Osteoblast (primary cell): ENCODE data around the gene C11orf24. TPM values are rescaled to one million over a fixed set of nuclear protein-coding genes. Genes with fewer than 3 reads are reported as not detected.

ENCODE experiments used
- DNase-seq: peaks from one replicate; pipeline ENCODE4 v3.0.0; 2011; ENCODE audit warnings: low spot score, mixed read lengths; ENCODE audit not compliant: insufficient read length; ENCODE audit errors: missing footprints
- H2AFZ ChIP-seq: 2 replicates; pipeline ENCODE4 v1.6.0; 2011; ENCODE audit warnings: mild to moderate bottlenecking, low read length
- H3K27ac ChIP-seq: 2 replicates; pipeline ENCODE4 v1.5.1; 2011; ENCODE audit warnings: mild to moderate bottlenecking, low read depth, low read length, moderate library complexity
- H3K27me3 ChIP-seq: 2 replicates; pipeline ENCODE4 v1.6.0; 2012; ENCODE audit warnings: mild to moderate bottlenecking, control low read depth, inconsistent platforms, low read length, moderate library complexity; ENCODE audit not compliant: insufficient read depth
- H3K36me3 ChIP-seq: 2 replicates; pipeline ENCODE4 v1.5.1; 2011; ENCODE audit warnings: mild to moderate bottlenecking, low read length, control low read depth, moderate library complexity; ENCODE audit not compliant: insufficient read depth
- H3K4me1 ChIP-seq: 2 replicates; pipeline ENCODE4 v1.5.1; 2011; ENCODE audit warnings: mild to moderate bottlenecking, low read length, control low read depth, moderate library complexity; ENCODE audit not compliant: insufficient read depth
- H3K4me2 ChIP-seq: 2 replicates; pipeline ENCODE4 v1.6.0; 2011; ENCODE audit warnings: mild to moderate bottlenecking, low read length; ENCODE audit not compliant: insufficient read depth
- H3K4me3 ChIP-seq: fragments of 200-600 bp; sonication (generic); 3 replicates; pipeline ENCODE4 v1.5.1; 2012; ENCODE audit warnings: mild to moderate bottlenecking, low read length, inconsistent platforms; ENCODE audit not compliant: insufficient read depth
- H3K79me2 ChIP-seq: 2 replicates; pipeline ENCODE4 v1.6.0; 2012; ENCODE audit warnings: mild to moderate bottlenecking, low read length, control low read depth, inconsistent platforms; ENCODE audit not compliant: insufficient read depth
- H3K9me3 ChIP-seq: 2 replicates; pipeline ENCODE4 v1.5.1; 2011; ENCODE audit warnings: low read depth, low read length, control low read depth
- H4K20me1 ChIP-seq: 2 replicates; pipeline ENCODE4 v1.6.0; 2012; ENCODE audit warnings: mild to moderate bottlenecking, low read length, control low read depth; ENCODE audit not compliant: insufficient read depth
- total RNA-seq: library from RNA; depleted of rRNA; stranded (reverse); fragments of >200 nt; gene quantifications from 2 replicates; pipeline ENCODE4 v1.2.3, GENCODE V29; 2012
- TF ChIP-seq, protein P1 (sequence below): IDR thresholded peaks from 2 replicates; pipeline ENCODE4 v1.5.1; 2011; ENCODE audit warnings: mild to moderate bottlenecking, low read depth, low read length, moderate library complexity; ENCODE audit errors: extremely low read depth

Gene C11orf24
- total RNA-seq, 1 donor, result 40.5 TPM

- no peaks in the 10 kb centered on the region for H3K9me3 ChIP-seq
Observed at GRCh38 chr11:68223275-68223674, 48.5 kb downstream of the C11orf24 start.

DNA sequence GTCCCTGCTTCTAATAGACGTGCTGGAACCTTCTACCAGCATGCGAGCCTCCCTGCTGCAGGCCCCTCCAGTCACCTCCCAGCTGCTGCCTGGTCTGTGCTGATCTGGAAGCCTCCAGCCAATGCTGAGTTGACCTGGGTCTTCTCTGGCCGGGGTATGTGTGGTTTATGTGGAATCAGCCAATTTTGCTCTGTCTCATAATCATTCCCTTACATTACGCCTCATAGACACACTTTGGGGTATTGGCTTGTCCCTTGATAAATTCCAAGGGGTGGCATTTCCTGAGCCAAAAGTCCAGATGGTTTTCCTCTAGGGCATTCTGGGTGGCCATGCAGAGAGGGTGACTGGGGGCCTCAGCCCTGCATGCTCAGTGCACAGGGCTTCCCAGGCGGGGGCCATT, 50.4 kb downstream of the C11orf24 start:
- TF ChIP-seq, protein P1, sequence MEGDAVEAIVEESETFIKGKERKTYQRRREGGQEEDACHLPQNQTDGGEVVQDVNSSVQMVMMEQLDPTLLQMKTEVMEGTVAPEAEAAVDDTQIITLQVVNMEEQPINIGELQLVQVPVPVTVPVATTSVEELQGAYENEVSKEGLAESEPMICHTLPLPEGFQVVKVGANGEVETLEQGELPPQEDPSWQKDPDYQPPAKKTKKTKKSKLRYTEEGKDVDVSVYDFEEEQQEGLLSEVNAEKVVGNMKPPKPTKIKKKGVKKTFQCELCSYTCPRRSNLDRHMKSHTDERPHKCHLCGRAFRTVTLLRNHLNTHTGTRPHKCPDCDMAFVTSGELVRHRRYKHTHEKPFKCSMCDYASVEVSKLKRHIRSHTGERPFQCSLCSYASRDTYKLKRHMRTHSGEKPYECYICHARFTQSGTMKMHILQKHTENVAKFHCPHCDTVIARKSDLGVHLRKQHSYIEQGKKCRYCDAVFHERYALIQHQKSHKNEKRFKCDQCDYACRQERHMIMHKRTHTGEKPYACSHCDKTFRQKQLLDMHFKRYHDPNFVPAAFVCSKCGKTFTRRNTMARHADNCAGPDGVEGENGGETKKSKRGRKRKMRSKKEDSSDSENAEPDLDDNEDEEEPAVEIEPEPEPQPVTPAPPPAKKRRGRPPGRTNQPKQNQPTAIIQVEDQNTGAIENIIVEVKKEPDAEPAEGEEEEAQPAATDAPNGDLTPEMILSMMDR, result no peak
- Histone ChIP-seq H3K36me3 (no peaks in the 10 kb centered on the region), H3K27me3 (peaks cover 10% of the 10 kb centered on the region), H2AFZ (no peak overlapping the region), H3K27ac (no peak overlapping the region), H3K9me3 (no peaks in the 10 kb centered on the region), H3K79me2 (no peaks in the 10 kb centered on the region), H4K20me1 (no peaks in the 10 kb centered on the region), H3K4me1 (no peaks in the 10 kb centered on the region), H3K4me3 (no peak overlapping the region), H3K4me2 (no peak overlapping the region)
- DNase-seq, result no peak

More at GRCh38 chr11:68223275-68223674, 48.5 kb downstream of the C11orf24 start:
- H3K4me2 ChIP-seq, result no peak overlapping the region
- no peak overlapping the region for H3K4me3 ChIP-seq
- no peaks in the 10 kb centered on the region for H4K20me1 ChIP-seq
- no peaks in the 10 kb centered on the region for H3K36me3 ChIP-seq
- H3K4me1 ChIP-seq, result no peaks in the 10 kb centered on the region
- H3K27me3 ChIP-seq, result peaks cover 6% of the 10 kb centered on the region
- H3K27ac ChIP-seq, result no peak overlapping the region
- TF ChIP-seq, protein P1, result no peak
- DNase-seq, result no peak
- H2AFZ ChIP-seq, result no peak overlapping the region
- H3K79me2 ChIP-seq, result no peaks in the 10 kb centered on the region

DNA sequence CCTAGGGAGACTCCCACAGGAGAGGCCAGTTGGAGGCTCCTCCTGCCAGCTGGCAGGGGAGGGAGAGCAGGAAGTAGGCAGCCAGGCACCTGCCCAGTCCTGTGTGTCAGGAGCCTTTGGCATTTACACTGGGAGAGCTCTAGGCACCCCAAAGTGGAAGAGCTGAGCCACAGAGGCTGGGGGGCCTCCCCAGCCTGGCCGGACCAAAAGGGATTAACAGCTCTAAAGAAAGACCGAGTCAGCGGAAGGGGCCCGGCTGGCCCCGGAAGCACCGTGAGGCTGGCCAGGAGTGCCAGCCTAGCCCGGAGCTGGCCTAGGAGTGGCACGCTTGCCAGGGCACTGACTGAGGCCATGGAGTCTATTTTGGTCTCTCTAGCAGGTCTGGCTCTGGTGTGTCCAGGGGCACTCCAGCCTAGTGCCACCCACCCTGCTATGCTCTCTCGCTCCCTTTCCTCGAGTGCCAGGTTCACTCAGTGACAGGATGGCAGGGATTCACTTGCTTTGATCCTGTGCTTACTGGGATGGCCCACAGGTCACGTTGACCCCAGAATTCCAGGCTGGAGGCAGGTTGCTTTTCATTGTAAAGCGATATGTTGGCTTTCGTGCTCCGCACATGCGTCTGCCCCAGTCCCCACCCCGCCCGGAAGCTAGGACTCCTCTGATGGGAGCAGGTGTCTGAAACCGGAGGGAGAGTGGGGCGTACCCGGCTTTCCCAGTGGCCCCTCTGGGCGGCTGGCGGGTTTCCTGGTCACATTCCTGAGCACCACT, 55.4 kb downstream of the C11orf24 start:
- Histone ChIP-seq H3K27me3 (peaks cover 4% of the 10 kb centered on the region), H3K4me3 (no peak overlapping the region), H3K27ac (no peak overlapping the region), H2AFZ (no peak overlapping the region), H3K4me2 (no peak overlapping the region), H4K20me1 (peaks cover 12% of the 10 kb centered on the region), H3K9me3 (no peaks in the 10 kb centered on the region), H3K4me1 (peaks cover 9% of the 10 kb centered on the region), H3K79me2 (peaks cover 13% of the 10 kb centered on the region), H3K36me3 (no peaks in the 10 kb centered on the region)
- DNase-seq, result peak; percentile 60
- TF ChIP-seq, protein P1, result no peak

DNA sequence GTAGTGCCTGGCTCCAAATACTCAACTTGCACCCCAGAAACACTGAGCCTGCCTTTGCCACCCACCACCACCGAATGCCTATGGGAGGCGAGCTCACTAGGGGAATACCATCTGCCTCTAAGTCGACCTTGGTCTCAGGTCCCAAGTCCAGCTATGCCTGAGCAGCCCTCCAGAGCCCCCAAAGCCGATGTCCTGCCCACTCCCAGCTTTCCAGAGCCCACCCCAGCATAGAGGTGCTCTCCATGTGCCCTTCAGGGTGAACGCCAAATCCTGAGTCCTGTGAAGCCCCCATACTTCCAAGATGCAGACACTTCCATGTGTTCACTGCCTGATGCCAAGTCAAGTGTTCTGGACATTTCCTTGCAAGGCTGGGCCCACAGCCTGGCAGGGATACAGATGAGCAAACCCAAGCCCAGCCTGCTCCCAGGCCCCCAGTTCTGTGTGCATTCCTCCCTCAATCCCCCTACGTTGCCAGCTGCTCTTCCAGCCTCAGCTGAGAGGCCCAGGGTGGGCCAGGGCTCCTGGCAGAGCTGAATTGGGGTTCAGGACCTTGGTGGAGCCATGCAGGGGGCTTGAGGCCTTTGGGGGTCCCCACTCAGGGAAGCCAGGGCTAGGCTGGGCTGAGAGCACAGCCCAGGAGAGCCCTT, 56.1 kb downstream of the C11orf24 start:
- Histone ChIP-seq H3K27me3 (peaks cover 4% of the 10 kb centered on the region), H2AFZ (no peak overlapping the region), H3K9me3 (no peaks in the 10 kb centered on the region), H4K20me1 (peaks cover 19% of the 10 kb centered on the region), H3K4me1 (peaks cover 10% of the 10 kb centered on the region), H3K4me2 (no peak overlapping the region), H3K36me3 (no peaks in the 10 kb centered on the region), H3K27ac (no peak overlapping the region), H3K79me2 (peaks cover 20% of the 10 kb centered on the region), H3K4me3 (no peak overlapping the region)
- DNase-seq, result peak; percentile 70
- TF ChIP-seq, protein P1, result no peak
